Muscle of arm (tissue), 12 donors: ENCODE data around the gene HERPUD1. TPM values are rescaled to one million over a fixed set of nuclear protein-coding genes. Genes with fewer than 3 reads are reported as not detected.

Experiments
- DNase-seq: peaks from one replicate; pipeline ENCODE4 v3.0.0-alpha.2; 2013
- polyA plus RNA-seq, 12 donors: library from polyadenylated mRNA; unstranded; fragments of 120-200 nt; gene quantifications; one replicate each; pipeline ENCODE4 v1.2.1, GENCODE V29; 2013; ENCODE audit not compliant: insufficient read length in 12 of 12

The HERPUD1 gene
- polyA plus RNA-seq, 12 donors = 62.1 to 104 (median 84.3) TPM; not detected in 1

GRCh38 chr16:56994311-56994710 is 62.4 kb downstream of the HERPUD1 start:
- DNase-seq = no peak

Other genes starting within 250 kb of the HERPUD1 start
- 100 to 1,000 TPM in 1 of 12 donors, 10 to 100 TPM in 4, 1 to 10 TPM in 6, not detected in 1; 7.8 to 137 (median 10.0) TPM for gene MT1X, start 249.7 kb upstream of the HERPUD1 start, polyA plus RNA-seq
- 10 to 100 TPM in 11 of 12 donors, not detected in 1; 19.8 to 64.2 (median 40.9) TPM for gene NUP93, start 202.0 kb upstream of the HERPUD1 start, polyA plus RNA-seq
- gene SLC12A3, start 66.9 kb upstream of the HERPUD1 start, polyA plus RNA-seq = under 1 TPM in 6 of 12 donors, not detected in 6; 0.07 to 0.22 (median 0.15) TPM
- 10 to 100 TPM in 1 of 12 donors, 1 to 10 TPM in 9, not detected in 2; 5.6 to 10.1 (median 7.3) TPM for gene CETP, start 29.8 kb downstream of the HERPUD1 start, polyA plus RNA-seq
- 10 to 100 TPM in 1 of 12 donors, 1 to 10 TPM in 10, not detected in 1; 3.1 to 11.0 (median 4.8) TPM for gene NLRC5, start 57.4 kb downstream of the HERPUD1 start, polyA plus RNA-seq
- 10 to 100 TPM in 11 of 12 donors, not detected in 1; 23.0 to 50.7 (median 26.5) TPM for gene CPNE2, start 160.4 kb downstream of the HERPUD1 start, polyA plus RNA-seq